ENCODE measurements around the gene TBC1D20. TPM values are rescaled to one million over a fixed set of nuclear protein-coding genes. Genes with fewer than 3 reads are reported as not detected.

Gene TBC1D20
- total RNA-seq, 5 donors from 2014 or later (not counting 1 experiment from before 2014, with no cell fraction given): 28.9 to 42.7 (median 39.5) TPM

- CTCF ChIA-PET: interaction anchor here in 1 of 2 donors (0.7 kb wide), 1 partner anchor 1889 kb away, joined by 9 read pairs; no protein-coding TSS in a partner anchor
- Mint-ChIP-seq H3K9me3 (no peaks in the 10 kb centered on the region), H3K36me3 (peaks cover 44% of the 10 kb centered on the region), H3K27me3 (no peaks in the 10 kb centered on the region), H3K4me3 (no peak overlapping the region), H3K27ac (no peak overlapping the region), H3K4me1 (peaks cover 4 to 11% (median 9%) of the 10 kb centered on the region in 3 donors)
- DNase-seq (no peak), ATAC-seq (replicated peaks in 1 of 4) (no peak)
- Histone ChIP-seq H3K27me3 (replicated peaks in 1 of 2; ENCODE audit: control insufficient read depth in 2 of 2, extremely low read depth in 1 of 2, insufficient read depth in 2 of 2, low read length in 1 of 2) (no peaks in the 10 kb centered on the region), H3K9me3 (no peaks in the 10 kb centered on the region), H3K4me1 (ENCODE audit: control insufficient read depth in 1 of 2, extremely low read depth in 1 of 2, insufficient read depth in 2 of 2, low read length in 2 of 2) (no peaks in the 10 kb centered on the region), H3K27ac (ENCODE audit: low read length) (no peak overlapping the region), H3K36me3 (ENCODE audit: control insufficient read depth in 2 of 2, extremely low read depth in 1 of 2, insufficient read depth in 1 of 2, low read length in 1 of 2) (peaks cover 0 to 64% of the 10 kb centered on the region in 2 donors), H3K4me3 (ENCODE audit: control insufficient read depth in 1 of 2, extremely low read depth in 1 of 2, low read length in 1 of 2) (no peak overlapping the region)
- POLR2A ChIA-PET: no interaction called here
- WGBS (ENCODE audit: insufficient coverage): no CpG with 5 or more reads among the region's 3 CpGs
Observed at GRCh38 chr20:504632-505075, 42.3 kb upstream of the TBC1D20 start.

DNA sequence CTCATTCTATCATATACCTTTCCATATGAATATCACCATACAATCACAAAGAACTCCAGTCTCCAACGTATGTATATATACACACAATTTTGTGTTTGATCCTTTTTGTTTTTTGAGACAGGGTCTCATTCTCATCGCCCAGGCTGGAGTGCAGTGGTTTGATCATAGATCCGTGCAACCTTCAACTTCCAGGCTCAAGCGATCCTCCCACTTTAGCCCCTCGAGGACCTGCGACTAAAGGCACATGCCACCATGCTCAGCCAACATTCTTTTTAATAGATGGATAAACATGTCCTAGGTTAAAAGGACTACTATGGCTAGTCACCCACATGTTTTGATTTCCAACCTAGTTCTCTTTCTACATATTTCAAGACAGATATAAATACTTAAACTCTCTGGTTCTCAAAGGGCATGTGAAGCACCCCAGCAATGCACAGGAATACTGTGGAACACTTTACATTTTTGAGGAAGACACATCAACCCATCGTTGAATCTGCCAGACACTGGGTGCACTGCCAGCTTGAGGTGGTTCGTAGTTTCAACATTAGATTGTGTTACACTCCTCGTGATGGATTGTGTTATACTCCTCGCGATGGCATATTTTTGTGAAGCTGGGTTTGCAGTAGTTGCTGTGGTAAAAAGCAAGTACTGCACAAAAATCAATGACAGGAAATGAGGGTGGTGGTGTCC is 40.9 kb upstream of the TBC1D20 start:
- H3K36me3 Mint-ChIP-seq: peaks cover 56% of the 10 kb centered on the region
- H3K36me3 ChIP-seq (ENCODE audit: control insufficient read depth in 2 of 2, extremely low read depth in 1 of 2, insufficient read depth in 1 of 2, low read length in 1 of 2): peaks cover 4 to 72% of the 10 kb centered on the region in 2 donors
- no peak overlapping the region for H3K4me3 ChIP-seq (ENCODE audit: control insufficient read depth in 1 of 2, extremely low read depth in 1 of 2, low read length in 1 of 2)

GRCh38 chr20:497979-498378 is 35.6 kb upstream of the TBC1D20 start:
- Mint-ChIP-seq H3K9me3 (no peaks in the 10 kb centered on the region), H3K4me3 (no peak overlapping the region), H3K4me1 (no peaks in the 10 kb centered on the region), H3K27ac (no peak overlapping the region), H3K27me3 (no peaks in the 10 kb centered on the region), H3K36me3 (peaks cover 60% of the 10 kb centered on the region)
- Histone ChIP-seq H3K27ac (ENCODE audit: low read length) (no peak overlapping the region), H3K4me1 (ENCODE audit: control insufficient read depth in 1 of 2, extremely low read depth in 1 of 2, insufficient read depth in 2 of 2, low read length in 2 of 2) (no peaks in the 10 kb centered on the region), H3K9me3 (no peaks in the 10 kb centered on the region), H3K36me3 (ENCODE audit: control insufficient read depth in 2 of 2, extremely low read depth in 1 of 2, insufficient read depth in 1 of 2, low read length in 1 of 2) (peaks cover 4 to 77% of the 10 kb centered on the region in 2 donors), H3K27me3 (replicated peaks in 1 of 2; ENCODE audit: control insufficient read depth in 2 of 2, extremely low read depth in 1 of 2, insufficient read depth in 2 of 2, low read length in 1 of 2) (no peaks in the 10 kb centered on the region), H3K4me3 (ENCODE audit: control insufficient read depth in 1 of 2, extremely low read depth in 1 of 2, low read length in 1 of 2) (no peak overlapping the region)
- ATAC-seq (replicated peaks in 1 of 4) (no peak), DNase-seq (no peak)
- no CpG with 5 or more reads among the region's 2 CpGs for WGBS (ENCODE audit: insufficient coverage)
- ChIA-PET CTCF (interaction anchor here in 1 of 2 donors (0.6 kb wide), 1 partner anchor 62 kb away, joined by 4 read pairs; no protein-coding TSS in a partner anchor), POLR2A (no interaction called here)

More for the DNA sequence above, 40.9 kb upstream of the TBC1D20 start:
- no peaks in the 10 kb centered on the region for H3K4me1 ChIP-seq (ENCODE audit: control insufficient read depth in 1 of 2, extremely low read depth in 1 of 2, insufficient read depth in 2 of 2, low read length in 2 of 2)
- ChIA-PET POLR2A (no interaction called here), CTCF (interaction anchor here in 1 of 2 donors (0.6 kb wide), 1 partner anchor 40 kb away, joined by 3 read pairs; no protein-coding TSS in a partner anchor)
- Mint-ChIP-seq H3K27me3 (no peaks in the 10 kb centered on the region), H3K27ac (no peak overlapping the region), H3K9me3 (no peaks in the 10 kb centered on the region), H3K4me3 (no peak overlapping the region), H3K4me1 (peaks cover 0 to 6% (median 3%) of the 10 kb centered on the region in 3 donors)
- no peaks in the 10 kb centered on the region for H3K9me3 ChIP-seq
- no peak overlapping the region for H3K27ac ChIP-seq (ENCODE audit: low read length)
- ATAC-seq (replicated peaks in 1 of 4) (no peak), DNase-seq (no peak)
- 95% methylated on average over 4 of the region's 11 CpGs for WGBS (ENCODE audit: insufficient coverage)
- no peaks in the 10 kb centered on the region for H3K27me3 ChIP-seq (replicated peaks in 1 of 2; ENCODE audit: control insufficient read depth in 2 of 2, extremely low read depth in 1 of 2, insufficient read depth in 2 of 2, low read length in 1 of 2)

DNA sequence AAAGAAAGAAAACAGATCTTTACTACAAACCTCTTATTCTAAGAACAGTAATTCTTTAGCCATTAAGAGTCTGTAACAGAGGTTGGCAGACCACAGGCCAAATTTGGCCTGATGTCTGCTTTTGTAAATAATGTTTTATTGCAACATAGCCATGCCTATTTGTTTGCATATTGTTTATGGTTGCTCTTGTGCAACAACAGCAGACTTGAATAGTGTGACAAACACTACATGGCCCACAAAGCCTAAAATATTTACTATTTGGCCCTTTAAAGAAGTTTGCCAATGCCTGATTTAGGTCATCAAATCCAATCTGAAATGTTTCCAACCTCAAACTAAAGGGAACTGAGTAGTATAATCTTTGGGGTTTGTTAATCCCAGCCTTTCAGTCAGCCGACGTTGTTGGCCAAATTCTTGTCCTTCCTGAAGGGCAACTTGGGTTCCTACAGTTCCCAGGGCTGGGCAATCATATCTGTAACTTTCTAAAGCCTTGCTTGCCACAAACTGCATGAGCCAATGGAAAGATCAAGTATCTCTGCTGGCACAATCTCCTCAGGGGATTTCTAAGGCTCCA is 33.9 kb upstream of the TBC1D20 start:
- ATAC-seq (replicated peaks in 1 of 4): no peak
- Mint-ChIP-seq H3K36me3 (peaks cover 61% of the 10 kb centered on the region), H3K4me1 (no peaks in the 10 kb centered on the region), H3K27me3 (no peaks in the 10 kb centered on the region), H3K9me3 (no peaks in the 10 kb centered on the region), H3K4me3 (no peak overlapping the region), H3K27ac (no peak overlapping the region)
- POLR2A ChIA-PET: no interaction called here
- Histone ChIP-seq H3K4me1 (ENCODE audit: control insufficient read depth in 1 of 2, extremely low read depth in 1 of 2, insufficient read depth in 2 of 2, low read length in 2 of 2) (no peaks in the 10 kb centered on the region), H3K9me3 (no peaks in the 10 kb centered on the region), H3K4me3 (ENCODE audit: control insufficient read depth in 1 of 2, extremely low read depth in 1 of 2, low read length in 1 of 2) (no peak overlapping the region), H3K27me3 (replicated peaks in 1 of 2; ENCODE audit: control insufficient read depth in 2 of 2, extremely low read depth in 1 of 2, insufficient read depth in 2 of 2, low read length in 1 of 2) (no peaks in the 10 kb centered on the region), H3K27ac (ENCODE audit: low read length) (no peak overlapping the region), H3K36me3 (ENCODE audit: control insufficient read depth in 2 of 2, extremely low read depth in 1 of 2, insufficient read depth in 1 of 2, low read length in 1 of 2) (peaks cover 4 to 71% of the 10 kb centered on the region in 2 donors)
- no peak for DNase-seq
- CTCF ChIA-PET: interaction anchor here in 1 of 2 donors (0.6 kb wide), 1 partner anchor 150 kb away, joined by 3 read pairs; no protein-coding TSS in a partner anchor
- WGBS (ENCODE audit: insufficient coverage): 80% methylated on average over 1 of the region's 2 CpGs

- Histone ChIP-seq H3K27ac (ENCODE audit: low read length) (no peak overlapping the region), H3K9me3 (no peaks in the 10 kb centered on the region), H3K4me1 (ENCODE audit: control insufficient read depth in 1 of 2, extremely low read depth in 1 of 2, insufficient read depth in 2 of 2, low read length in 2 of 2) (no peaks in the 10 kb centered on the region), H3K4me3 (ENCODE audit: control insufficient read depth in 1 of 2, extremely low read depth in 1 of 2, low read length in 1 of 2) (no peak overlapping the region), H3K27me3 (replicated peaks in 1 of 2; ENCODE audit: control insufficient read depth in 2 of 2, extremely low read depth in 1 of 2, insufficient read depth in 2 of 2, low read length in 1 of 2) (no peaks in the 10 kb centered on the region), H3K36me3 (ENCODE audit: control insufficient read depth in 2 of 2, extremely low read depth in 1 of 2, insufficient read depth in 1 of 2, low read length in 1 of 2) (peaks cover 14 to 71% of the 10 kb centered on the region in 2 donors)
- H3K4me1 Mint-ChIP-seq: no peaks in the 10 kb centered on the region
- no peak overlapping the region for H3K27ac Mint-ChIP-seq
- CTCF ChIA-PET: no interaction called here
- no peak overlapping the region for H3K4me3 Mint-ChIP-seq
- WGBS (ENCODE audit: insufficient coverage): 100% methylated on average over 3 of the region's 5 CpGs
- H3K27me3 Mint-ChIP-seq: no peaks in the 10 kb centered on the region
- POLR2A ChIA-PET: no interaction called here
- H3K36me3 Mint-ChIP-seq: peaks cover 66% of the 10 kb centered on the region
- ATAC-seq (replicated peaks in 1 of 4) (no peak), DNase-seq (no peak)
- no peaks in the 10 kb centered on the region for H3K9me3 Mint-ChIP-seq
Observed at GRCh38 chr20:492159-492558, 29.8 kb upstream of the TBC1D20 start.

- Histone ChIP-seq H3K36me3 (ENCODE audit: control insufficient read depth in 2 of 2, extremely low read depth in 1 of 2, insufficient read depth in 1 of 2, low read length in 1 of 2) (peaks cover 31 to 74% of the 10 kb centered on the region in 2 donors), H3K4me3 (ENCODE audit: control insufficient read depth in 1 of 2, extremely low read depth in 1 of 2, low read length in 1 of 2) (no peak overlapping the region), H3K27me3 (replicated peaks in 1 of 2; ENCODE audit: control insufficient read depth in 2 of 2, extremely low read depth in 1 of 2, insufficient read depth in 2 of 2, low read length in 1 of 2) (no peaks in the 10 kb centered on the region), H3K9me3 (no peaks in the 10 kb centered on the region), H3K4me1 (ENCODE audit: control insufficient read depth in 1 of 2, extremely low read depth in 1 of 2, insufficient read depth in 2 of 2, low read length in 2 of 2) (no peaks in the 10 kb centered on the region), H3K27ac (ENCODE audit: low read length) (no peak overlapping the region)
- Mint-ChIP-seq H3K9me3 (no peaks in the 10 kb centered on the region), H3K4me1 (no peaks in the 10 kb centered on the region), H3K27me3 (no peaks in the 10 kb centered on the region), H3K36me3 (peaks cover 70% of the 10 kb centered on the region), H3K27ac (no peak overlapping the region), H3K4me3 (no peak overlapping the region)
- WGBS (ENCODE audit: insufficient coverage): 100% methylated on average over 1 of the region's 4 CpGs
- no peak for ATAC-seq (replicated peaks in 1 of 4)
- POLR2A ChIA-PET: no interaction called here
- no peak for DNase-seq
- CTCF ChIA-PET: no interaction called here
Observed at GRCh38 chr20:487655-488054, 25.3 kb upstream of the TBC1D20 start.

Data from T-cell (primary cell).